Stimulated activated CD4-positive, alpha-beta T cell treated with anti-CD3 and anti-CD28 coated beads, TNF-alpha, amount 100 ng/mL, for 4 hours (primary cell): ENCODE data around the gene SUV39H2.
"Not testable (repeated sequence)": the region's sequence is repeated elsewhere in the genome, so short reads cannot be mapped to it uniquely, and the experiment has no call there.

ENCODE experiments used
- DNase-seq, 3 experiments: peaks; one replicate each; pipeline ENCODE4 v3.0.0-alpha.2; 2020; ENCODE audit warnings: low read depth in 3 of 3

SUV39H2 gene

GRCh38 chr10:14878266-14879123 lies at the start of gene SUV39H2:
TSS of gene SUV39H2 (plus strand) at chr10:14878866. CDS start at chr10:14878889, 23 bp downstream.
- DNase-seq = peak; percentile 85 to 89 (median 86)

GRCh38 chr10:14833106-14833505 lies 45.6 kb upstream of the SUV39H2 start:
- no peak for DNase-seq

GRCh38 chr10:14836208-14836607 lies 42.5 kb upstream of the SUV39H2 start:
- no peak for DNase-seq

- no peak for DNase-seq
These were observed 41.5 kb upstream of the SUV39H2 start for GRCh38 chr10:14837003-14837756.

- peak; percentile 98 for DNase-seq
These were observed 40.7 kb upstream of the SUV39H2 start, which contains the start of the genes CDNF, HSPA14 and MSANTD7 for GRCh38 chr10:14837757-14838581. TSS of gene CDNF (minus strand) at chr10:14838037. CDS start at chr10:14837946, 91 bp downstream. TSS of gene HSPA14 (plus strand) at chr10:14838306. CDS start at chr10:14838403, 97 bp downstream. TSS of gene MSANTD7 (plus strand) at chr10:14838306. CDS start at chr10:14842285, 3,979 bp downstream.

GRCh38 chr10:14838582-14839304 lies 39.9 kb upstream of the SUV39H2 start:
- peak in 2 of 3 experiments; percentile 4 to 15 for DNase-seq

- no peak for DNase-seq
These were observed 39.4 kb upstream of the SUV39H2 start for GRCh38 chr10:14839305-14839695.

GRCh38 chr10:14840178-14840577 lies 38.5 kb upstream of the SUV39H2 start:
- no peak for DNase-seq

GRCh38 chr10:14843327-14843988 lies 35.2 kb upstream of the SUV39H2 start:
- DNase-seq = no peak

GRCh38 chr10:14844948-14845347 lies 33.7 kb upstream of the SUV39H2 start:
- DNase-seq = no peak

GRCh38 chr10:14852236-14852635 lies 26.4 kb upstream of the SUV39H2 start:
- no peak for DNase-seq

GRCh38 chr10:14855453-14855852 lies 23.2 kb upstream of the SUV39H2 start:
- DNase-seq = no peak

- no peak for DNase-seq
These were observed 20.2 kb upstream of the SUV39H2 start for GRCh38 chr10:14858338-14858960.

- no peak for DNase-seq
These were observed 19.6 kb upstream of the SUV39H2 start for GRCh38 chr10:14859043-14859442.

- DNase-seq = no peak
These were observed 18.9 kb upstream of the SUV39H2 start for GRCh38 chr10:14859775-14860174.

GRCh38 chr10:14860791-14861190 lies 17.9 kb upstream of the SUV39H2 start:
- DNase-seq = no peak

- DNase-seq = not testable (repeated sequence)
These were observed 14.2 kb upstream of the SUV39H2 start for GRCh38 chr10:14864466-14864865.

- not testable (repeated sequence) for DNase-seq
These were observed 13.8 kb upstream of the SUV39H2 start for GRCh38 chr10:14864871-14865270.

- no peak for DNase-seq
These were observed 5.4 kb upstream of the SUV39H2 start for GRCh38 chr10:14873090-14873760.
